22Rv1 (cell line): ENCODE data around the gene GPA33.

Experiments
- CTCF ChIP-seq: fragments of 450-650 bp; IDR thresholded peaks from 2 replicates; pipeline ENCODE4 v1.5.1; 2017; ENCODE audit warnings: mild to moderate bottlenecking
- ZFX ChIP-seq: fragments of 450-650 bp; IDR thresholded peaks from 2 replicates; pipeline ENCODE4 v1.6.1; 2017; ENCODE audit warnings: antibody characterized with exemption, borderline replicate concordance

GRCh38 chr1:167054531-167054930 lies 35.6 kb downstream of the GPA33 start:
- TF ChIP-seq CTCF (no peak), ZFX (no peak)
